Fibroblast of skin of right quadriceps (primary cell): Measurements from ENCODE around the gene WDFY2.

Source experiments
- DNase-seq: peaks from one replicate; pipeline ENCODE4 v3.0.0-alpha.2; 2013

Gene WDFY2

GRCh38 chr13:51605698-51606097, 21.4 kb downstream of the WDFY2 start:
- DNase-seq = no peak

- no peak for DNase-seq
Measured at GRCh38 chr13:51607165-51607564, 22.9 kb downstream of the WDFY2 start.

GRCh38 chr13:51608857-51609406, 24.7 kb downstream of the WDFY2 start:
- DNase-seq = no peak

- no peak for DNase-seq
Measured at GRCh38 chr13:51612867-51613266, 28.6 kb downstream of the WDFY2 start.

DNA sequence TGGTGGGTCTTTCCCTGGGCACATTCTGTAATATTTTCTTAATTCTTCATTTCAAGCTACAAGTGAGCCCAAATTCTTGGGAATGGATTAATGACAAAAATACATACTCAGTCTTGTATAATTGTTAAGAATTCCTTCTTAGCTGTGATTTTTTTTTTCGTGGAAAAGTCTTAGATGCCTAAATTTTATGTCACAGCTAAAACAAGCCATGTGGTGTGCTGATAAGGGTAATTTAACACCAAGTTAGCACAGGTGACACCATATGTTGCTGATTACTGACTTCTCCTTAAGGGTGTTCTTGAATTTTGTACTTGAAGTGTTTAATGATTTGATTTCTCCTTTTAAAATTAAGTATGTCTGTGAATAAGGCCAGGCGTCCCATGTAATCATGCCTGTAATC, 29.3 kb downstream of the WDFY2 start:
- no peak for DNase-seq

- peak; percentile 45 for DNase-seq
Measured at GRCh38 chr13:51614350-51614786, 30.1 kb downstream of the WDFY2 start.

DNA sequence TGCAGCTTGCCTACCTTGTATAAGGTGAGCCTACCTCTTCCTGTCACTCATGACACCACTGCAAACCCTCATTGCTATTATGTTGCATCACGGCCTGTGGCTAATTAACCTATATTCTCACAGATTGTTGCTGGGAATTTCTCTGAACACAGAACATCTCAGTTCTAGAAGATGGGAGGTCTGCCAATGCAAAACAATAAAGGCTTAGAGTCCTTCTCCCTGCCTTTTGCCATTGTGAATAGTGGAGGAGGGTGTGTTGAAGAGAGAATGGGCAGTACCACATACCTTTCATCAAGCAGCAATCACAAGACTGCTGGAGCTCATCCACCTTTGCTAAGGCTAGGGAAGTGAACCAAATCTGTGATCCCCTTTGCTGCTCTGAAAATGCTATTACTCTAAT, 34.4 kb downstream of the WDFY2 start:
- DNase-seq = no peak

- peak; percentile 81 for DNase-seq
Measured at GRCh38 chr13:51619614-51620013, 35.4 kb downstream of the WDFY2 start.

GRCh38 chr13:51620165-51620983, 36.1 kb downstream of the WDFY2 start:
- DNase-seq = no peak

- DNase-seq = no peak
Measured at GRCh38 chr13:51621602-51622001, 37.3 kb downstream of the WDFY2 start.

GRCh38 chr13:51623473-51623872, 39.2 kb downstream of the WDFY2 start:
- peak; percentile 73 for DNase-seq

DNA sequence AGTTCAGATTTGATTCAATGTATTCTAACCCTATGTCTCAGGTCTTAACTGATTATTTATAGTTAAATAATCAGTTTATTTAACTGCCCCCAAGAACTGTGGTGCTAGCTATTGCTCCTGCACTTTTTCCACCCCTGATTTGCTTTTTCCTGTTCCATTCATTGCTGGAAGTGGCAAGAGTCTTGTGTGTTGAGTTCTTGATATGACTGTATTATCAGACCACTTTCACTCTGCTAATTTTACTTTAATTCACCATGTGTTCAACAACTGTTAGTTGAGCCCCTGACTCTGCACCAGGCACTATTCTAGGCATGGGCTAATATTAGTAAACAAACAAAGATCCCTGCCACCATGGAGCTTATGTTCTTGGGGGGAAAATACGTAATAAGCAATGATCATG, 39.9 kb downstream of the WDFY2 start:
- DNase-seq = no peak

DNA sequence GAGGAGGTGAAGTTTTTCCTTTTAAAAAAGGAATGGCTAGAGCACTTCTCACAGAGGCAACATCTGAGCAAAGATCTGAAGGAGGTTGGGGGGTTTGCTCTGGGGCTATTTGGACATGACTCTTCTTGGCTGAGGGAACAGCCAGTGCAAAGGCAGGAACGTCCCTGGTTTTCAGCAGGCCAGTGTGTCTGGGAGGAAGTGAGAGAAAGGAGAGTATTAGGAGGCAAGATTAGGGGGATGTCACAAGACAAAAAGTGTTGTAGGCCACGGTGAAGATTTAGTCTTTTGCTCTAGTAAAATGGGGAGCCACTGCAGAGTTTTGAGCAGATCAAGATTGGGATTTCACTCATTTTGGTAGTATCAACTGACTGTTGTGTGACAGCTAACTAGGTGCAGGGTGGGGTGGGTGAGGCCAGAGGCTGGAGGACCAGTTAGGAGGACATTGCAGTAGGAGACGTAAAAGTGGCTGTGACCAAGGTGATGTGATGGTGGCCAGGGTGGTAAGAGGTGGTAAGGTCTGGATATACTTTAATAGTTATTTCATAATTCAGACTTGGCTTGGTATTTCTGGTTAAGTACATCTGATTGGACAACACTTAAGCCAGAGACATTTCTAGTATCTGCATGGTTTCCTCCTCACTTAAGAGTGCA, 40.6 kb downstream of the WDFY2 start:
- no peak for DNase-seq

GRCh38 chr13:51625555-51626345, 41.5 kb downstream of the WDFY2 start:
- no peak for DNase-seq

GRCh38 chr13:51626749-51627148, 42.5 kb downstream of the WDFY2 start:
- DNase-seq = no peak

DNA sequence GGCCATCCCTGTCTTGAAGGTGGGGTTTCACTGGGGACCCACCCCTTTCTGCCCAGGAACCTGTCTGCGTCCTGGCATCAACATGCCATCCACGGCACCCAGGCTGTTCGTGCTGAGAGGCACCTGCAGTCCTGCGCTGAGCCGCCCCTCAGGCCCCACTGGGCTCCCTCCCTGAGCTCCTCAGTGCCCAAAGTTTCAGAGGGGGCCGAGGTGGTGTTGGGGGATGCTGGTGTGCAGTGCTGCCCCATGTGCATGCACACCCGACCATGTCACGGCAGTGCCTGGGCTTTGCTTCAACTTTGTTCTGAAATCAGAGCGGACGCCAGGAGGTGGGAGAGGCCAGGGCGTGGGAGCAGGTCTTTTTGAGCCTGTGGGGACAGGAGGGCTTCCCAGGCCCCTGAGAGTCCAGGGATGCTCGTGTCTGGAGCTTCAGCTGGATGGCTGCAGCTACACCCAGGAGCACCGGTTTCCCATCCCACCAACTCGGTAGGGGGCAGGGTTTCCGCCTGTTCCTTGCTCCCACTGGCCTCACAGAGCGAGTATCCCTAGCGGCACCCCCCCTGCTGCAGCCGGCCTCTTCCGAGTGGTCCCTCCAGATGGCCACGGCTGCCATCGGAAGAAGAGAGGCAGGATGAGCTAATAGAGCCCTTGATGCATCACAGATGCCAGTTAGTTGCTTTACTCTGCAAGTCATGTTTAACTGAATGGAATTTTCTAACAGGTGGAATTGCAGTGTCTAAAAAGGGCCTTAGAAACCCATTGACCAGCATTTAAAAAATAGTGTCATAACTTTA, 44.0 kb downstream of the WDFY2 start:
- no peak for DNase-seq

DNA sequence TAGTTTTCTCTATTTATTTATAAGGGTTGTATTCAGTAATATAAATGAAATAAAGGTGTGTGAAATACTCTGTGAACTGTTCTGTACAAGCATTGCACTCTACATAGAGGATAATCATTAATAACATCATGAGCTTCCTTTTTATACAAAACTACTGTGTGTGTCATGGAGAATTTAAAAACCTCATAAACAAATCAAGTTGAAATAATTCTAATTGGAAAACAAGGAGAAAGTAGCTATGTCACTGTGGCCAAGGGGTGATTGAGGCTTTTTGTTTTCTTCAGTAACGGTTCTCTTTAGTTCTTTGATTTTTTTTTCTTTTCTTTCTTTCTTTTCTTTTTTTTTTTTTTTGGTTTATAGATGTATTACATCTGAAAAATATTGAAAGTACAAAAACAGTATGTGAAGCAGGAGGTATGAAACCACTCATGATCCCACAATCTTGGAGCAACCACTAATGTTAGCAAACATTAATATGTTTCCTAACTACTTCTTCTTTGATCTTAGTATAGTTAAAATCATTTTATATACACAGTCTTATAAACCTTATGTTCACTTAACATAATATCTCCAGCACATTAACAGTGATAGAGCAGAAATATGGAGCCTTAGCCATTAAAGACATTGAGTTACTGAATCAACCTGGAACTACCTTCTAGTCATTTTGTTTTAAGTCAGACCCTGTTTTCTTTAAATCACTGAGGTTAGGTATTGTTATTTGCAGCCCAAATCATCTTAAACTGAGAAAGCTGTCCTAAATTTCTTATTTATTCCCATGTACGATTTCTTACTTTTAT, 45.4 kb downstream of the WDFY2 start:
- no peak for DNase-seq

GRCh38 chr13:51630288-51630615, 46.0 kb downstream of the WDFY2 start:
- no peak for DNase-seq

- no peak for DNase-seq
Measured at GRCh38 chr13:51632591-51633362, 48.5 kb downstream of the WDFY2 start.

GRCh38 chr13:51635137-51635878, 51.0 kb downstream of the WDFY2 start:
- no peak for DNase-seq
